Fibroblast of the conjunctiva (primary cell): Measurements from ENCODE around the gene TNNI2.
A peak's percentile ranks its signal among the peaks of the same experiment; 100 is the strongest.

ENCODE experiments used
- DNase-seq: peaks from one replicate; pipeline ENCODE4 v3.0.0-alpha.2; 2010; ENCODE audit warnings: low read depth

The TNNI2 gene

DNA sequence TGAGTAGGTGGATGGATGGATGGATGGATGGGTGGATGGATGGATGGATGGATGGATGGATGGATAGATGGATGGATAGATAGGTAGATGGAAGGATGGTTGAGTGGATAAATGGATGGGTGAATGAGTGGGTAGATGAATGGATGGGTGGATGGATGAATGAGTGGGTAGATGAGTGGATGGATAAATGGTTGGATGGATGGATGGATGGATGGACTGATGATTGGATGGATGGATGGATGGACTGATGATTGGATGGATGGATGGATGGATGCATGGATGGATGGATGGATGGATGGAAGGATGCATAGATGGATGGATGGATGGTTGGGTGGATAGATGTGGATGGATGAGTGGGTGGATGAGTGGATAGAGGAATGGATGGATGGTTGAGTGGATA lies 17.2 kb upstream of the TNNI2 start:
- no peak for DNase-seq

DNA sequence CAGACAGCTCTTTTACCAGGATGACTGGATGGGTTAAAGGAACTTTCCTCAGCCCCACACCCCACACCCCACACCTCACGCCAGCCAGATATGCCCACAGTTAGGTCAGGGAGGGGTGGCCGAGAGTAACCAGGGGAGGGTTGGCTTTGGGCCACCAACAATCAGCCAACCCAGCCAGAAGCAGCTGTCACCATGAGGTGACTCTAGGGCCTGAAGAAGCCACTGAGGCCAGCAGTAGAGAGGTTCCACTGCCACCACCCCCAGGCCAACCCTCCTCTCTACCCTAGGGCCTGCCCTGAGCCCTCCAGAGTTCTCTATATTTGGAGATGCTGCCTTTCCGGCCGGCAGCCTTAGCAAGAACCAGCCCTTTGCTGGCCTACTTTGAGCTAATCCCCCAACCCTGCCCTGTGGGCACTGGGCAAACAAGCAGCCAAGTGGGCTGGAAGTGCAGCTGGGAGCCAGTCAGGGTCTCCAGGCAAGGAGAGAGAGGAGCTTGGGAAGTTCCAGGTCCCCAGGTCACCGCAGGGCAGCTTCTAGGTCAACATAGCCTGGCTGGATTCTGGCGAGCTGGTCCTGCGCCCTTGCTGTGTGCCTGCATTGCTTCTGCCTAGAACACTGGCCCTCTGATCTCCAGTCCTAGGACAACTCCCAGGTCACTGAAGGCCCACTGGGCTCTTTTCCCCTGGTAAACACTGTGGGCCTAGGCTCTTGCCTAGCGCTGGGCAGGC lies 16.0 kb upstream of the TNNI2 start:
- DNase-seq, result no peak

DNA sequence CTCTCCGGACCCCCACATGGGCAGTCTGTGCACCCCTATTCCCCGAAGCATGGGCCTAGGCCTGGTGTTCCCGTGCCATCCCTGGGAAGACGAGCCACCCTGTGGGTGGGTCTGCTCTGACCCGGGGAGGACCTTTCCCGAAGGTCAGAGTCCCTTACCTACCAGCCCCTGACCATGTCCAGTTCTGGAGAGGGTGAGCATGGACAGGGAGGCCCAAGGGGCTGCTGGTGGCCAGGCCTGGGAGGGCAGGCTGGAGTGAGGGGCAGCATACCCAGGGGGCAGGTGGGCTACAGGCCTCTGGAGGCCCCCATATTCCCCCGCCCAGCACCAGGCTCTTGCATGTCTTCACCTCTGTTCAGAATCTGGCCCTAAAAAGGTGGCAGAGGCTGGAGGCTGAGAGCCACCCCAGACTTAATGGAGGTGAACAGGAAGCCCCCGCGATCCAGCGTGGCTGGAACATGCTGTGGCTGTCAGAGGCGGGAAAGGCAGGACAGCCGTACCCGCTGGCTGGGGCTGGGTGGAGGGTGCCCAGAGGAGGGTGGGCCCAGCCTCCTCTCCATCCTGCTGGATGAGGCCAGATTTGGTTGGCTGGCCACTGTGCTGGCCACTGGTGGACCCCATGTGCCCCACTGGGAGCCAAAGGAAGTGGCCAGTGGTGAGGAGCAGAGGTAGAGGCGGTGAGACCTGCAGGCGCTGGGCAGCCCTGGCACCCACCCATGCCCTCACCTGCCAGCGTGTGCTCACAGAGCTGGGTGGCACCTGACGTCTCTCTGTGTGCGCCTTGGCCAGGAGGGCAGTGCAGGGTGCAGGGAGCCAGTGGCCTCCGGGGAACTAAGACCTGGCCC lies 15.2 kb upstream of the TNNI2 start:
- no peak for DNase-seq

DNA sequence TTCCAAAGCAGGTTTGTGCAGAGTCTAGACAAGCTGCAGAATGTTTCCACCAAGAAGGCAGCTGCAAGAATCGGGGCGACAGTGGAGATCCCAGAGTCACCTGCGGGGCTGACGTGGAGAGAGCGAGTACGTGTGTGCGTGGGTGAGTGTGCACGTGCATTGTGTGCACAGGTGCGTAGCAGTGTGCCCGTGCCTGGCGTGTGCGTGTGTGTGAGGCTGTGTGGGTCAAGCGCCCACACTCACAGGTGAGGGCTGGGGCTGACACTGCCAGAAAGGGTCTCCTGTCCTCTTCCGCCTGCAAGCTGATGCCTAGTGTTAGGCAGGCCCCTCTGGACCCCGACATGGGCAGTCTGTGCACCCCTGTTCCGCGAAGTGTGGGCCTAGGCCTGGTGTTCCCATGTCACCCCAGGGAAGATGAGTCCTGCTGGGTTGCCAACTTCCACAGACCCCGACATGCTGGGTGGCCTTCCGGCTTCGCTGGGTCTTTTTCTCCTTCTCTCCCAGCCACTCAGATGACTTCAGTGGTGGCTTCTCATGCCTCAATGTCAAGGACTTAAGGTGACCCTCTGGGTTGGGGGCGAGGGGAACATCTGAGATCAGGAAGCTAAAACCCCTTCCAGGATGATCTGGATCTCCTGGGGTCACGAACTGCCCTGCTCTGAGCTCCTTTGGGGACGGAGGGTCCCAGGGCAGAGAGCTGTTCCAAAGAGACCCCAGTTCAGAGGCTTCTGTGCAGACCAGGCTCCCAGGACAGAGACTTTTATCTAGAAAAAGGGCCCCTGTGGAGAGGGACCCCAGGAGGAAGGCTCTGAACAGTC lies 14.4 kb upstream of the TNNI2 start:
- no peak for DNase-seq

DNA sequence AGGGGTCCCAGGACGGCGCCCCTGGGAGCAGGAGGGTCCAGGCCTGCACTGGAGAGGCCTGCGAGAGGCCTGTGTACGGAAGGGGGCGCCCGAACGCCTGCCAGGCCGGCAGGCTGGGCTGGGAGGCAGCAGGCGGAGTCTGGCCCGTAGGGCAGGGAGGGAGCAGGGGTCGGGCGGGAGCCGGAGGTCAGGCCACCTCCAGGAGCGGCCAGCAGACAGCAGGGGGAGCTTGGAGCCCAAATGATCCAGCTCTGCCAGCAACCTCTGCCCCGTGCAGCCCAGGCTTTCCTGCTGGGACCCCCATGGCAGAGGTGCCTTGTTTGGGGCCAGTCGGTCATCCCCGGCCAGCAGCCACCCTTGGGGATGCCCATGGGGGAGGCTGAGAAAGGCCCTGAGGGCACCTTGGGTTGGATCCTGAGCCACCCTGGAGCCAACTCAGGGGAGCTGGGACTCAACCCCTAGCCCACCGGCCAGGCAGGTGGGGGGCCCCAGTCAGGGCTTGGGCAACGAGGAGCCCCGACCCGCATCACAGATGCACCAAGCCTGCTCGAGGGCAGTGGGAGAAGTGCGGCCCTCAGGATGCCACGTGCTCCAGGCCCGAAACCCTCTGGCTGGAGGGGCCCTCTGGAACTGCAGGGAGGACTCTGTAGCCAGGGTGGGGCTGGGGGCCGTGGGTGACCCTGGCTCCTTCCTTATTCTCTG lies 13.6 kb upstream of the TNNI2 start:
- no peak for DNase-seq

DNA sequence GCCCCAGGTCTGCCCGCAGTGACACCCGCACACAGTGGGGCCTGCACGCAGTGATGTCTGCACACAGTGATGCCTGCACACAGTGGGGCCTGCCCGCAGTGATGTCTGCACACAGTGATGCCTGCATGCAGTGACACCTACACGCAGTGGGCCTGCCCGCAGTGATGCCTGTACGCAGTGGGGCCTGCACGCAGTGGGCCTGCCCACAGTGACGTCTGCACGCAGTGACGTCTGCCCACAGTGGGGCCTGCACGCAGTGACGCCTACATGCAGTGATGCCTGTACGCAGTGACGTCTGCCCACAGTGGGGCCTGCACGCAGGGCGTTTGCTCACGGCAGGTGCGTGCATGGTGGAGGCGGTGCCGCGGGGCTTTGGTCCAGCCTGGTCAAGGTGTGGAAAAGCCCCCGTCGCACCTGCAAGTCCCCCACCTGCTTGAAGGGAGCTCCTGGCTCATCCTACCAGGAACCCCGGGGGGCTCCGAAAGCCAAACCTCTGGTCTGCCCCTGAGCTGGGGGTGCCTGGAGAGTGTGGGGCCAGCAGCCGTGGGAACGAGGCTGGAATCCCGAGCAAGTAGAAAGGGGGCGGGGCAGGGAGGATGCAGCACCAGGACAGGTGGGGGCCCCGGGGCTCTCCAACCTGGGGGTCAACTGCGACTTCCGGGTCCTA lies 12.9 kb upstream of the TNNI2 start:
- DNase-seq, result no peak

DNA sequence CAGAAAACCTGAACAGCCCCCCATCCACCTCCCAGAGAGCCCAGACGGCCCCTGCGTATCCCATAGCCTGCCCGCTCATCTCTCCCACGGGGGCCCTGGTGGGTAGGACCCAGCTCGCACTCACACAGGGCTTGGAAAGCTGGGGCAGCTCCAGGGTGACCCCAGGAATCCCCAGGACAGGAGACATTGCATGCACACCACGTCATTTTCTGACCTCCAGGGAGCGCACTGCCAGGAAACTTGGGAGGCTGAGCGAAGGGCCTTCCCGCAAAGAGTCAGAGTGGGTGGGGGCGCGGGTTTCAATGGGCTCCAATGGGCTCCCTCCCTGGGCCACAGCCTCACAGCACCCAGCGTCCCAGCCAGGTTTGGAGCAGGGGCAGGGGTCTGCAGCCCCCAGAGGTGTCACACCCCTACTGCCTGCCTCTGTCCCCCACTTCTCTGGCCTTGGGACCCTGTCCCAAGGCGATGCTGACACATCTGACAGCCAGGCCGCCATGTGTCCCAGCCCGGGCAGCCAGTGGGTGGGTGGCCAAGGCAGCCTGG lies 12.2 kb upstream of the TNNI2 start:
- no peak for DNase-seq

DNA sequence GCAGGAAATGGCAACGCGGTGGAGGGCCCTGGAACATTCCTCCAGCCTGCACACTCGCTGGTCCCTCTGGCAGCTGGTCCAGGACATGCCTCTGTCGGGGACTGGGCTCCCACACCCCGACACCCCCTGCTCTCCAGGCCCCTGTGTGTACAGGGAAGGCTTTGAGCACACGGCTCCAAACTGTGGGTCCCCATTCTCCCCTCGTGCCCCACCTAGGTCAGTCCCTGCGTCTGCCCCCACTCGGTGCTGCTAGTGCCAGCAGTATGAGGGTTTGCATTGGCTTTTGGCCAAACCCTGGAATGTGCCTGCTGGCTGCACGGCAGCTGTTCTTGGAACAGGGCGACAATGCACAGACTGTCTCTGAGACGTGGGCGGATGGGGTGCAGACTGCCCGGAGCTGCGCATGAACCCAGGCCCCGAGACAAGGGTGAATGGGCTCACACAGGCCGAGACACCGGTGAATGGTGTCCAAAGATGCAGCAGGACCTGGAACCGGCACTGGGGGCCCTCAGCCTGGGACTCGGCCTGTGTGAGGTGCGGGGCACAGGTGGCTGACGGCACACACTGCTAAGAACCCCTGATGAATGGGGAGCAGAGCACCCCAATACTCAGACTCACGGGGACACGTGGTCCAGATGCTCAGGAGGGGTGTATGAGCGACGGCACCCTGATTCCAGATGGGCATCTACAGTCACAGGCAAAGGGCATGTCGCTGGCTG lies 11.5 kb upstream of the TNNI2 start:
- peak; percentile 21 for DNase-seq

DNA sequence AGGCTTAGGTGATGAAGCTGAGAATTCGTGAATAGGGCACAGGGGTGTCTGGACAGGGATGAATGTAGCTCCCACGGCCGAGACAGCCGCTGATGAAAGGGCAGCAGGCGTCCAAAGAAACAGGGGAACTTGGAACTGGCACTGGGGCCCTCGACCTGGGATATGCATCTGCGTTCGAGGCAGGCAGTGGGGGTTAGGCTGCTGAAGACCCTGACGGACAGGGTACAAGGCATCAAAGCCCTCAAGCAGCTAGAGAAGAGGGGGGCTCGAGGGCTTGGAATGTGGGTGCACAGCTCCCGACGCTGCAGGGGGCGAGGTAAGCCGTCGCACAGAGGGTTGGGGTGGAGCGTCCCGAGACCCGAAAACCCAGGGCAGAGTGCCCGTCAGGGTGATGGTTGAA lies 10.8 kb upstream of the TNNI2 start:
- DNase-seq, result no peak

DNA sequence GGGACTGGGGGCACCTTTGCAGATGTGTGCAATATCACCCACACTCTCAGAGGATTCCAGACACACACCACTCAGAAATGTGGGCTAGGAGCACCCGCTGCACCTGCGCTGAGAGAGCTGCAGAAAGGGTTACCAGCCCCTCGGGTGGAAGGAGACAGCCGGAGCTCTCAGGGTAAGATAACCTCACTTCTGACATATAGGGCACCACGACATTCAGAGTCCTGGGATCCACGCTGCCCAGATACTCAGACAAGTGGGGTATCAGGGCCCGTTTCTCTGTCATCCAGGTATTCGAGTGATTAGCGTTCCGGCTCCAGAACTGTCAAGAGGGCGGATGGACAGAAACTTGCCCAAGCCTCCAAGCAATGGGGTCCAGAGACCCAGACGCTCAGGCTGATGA lies 10.2 kb upstream of the TNNI2 start:
- DNase-seq, result no peak

DNA sequence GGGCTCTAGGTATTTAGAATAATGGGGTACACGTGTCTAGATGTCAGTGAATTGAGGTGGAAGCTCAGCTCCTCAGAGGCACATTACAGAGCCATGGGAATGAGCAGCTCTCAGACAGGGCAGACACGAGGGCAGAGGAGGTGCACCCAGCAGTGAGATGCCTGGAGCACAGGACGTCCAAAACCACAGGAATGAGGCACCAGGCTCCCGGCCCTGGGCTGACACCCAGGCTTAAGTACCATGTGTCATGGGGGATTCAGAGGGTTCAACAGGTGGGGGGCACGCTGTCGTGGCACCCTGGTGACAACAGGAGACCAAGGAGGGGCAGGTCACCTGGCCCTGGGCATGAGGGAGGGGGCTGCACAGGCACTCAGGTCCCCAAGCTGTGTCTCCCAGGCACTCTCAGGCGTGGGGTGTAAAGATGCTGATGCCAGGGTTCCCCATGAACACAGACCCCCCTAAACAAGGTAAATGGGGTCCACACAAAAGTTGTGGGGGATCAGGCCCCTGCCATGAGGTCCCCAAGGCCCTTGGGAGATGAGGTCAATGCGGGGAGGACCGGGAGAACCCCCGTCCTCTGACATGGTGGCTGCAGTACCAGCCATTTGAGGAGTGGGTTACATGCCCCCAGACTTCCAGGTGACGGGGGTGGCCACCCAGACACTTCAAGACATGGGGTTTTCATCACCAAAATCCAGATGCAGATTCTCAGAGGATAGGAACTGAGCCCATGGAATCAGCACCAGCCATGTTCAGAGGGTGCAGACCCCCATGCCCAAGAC lies 9.6 kb upstream of the TNNI2 start:
- no peak for DNase-seq

GRCh38 chr11:1830004-1830321 lies 8.8 kb upstream of the TNNI2 start:
- no peak for DNase-seq

- no peak for DNase-seq
Observed at GRCh38 chr11:1830322-1831223, 8.2 kb upstream of the TNNI2 start.

GRCh38 chr11:1831338-1832210 lies 7.2 kb upstream of the TNNI2 start:
- DNase-seq, result no peak

DNA sequence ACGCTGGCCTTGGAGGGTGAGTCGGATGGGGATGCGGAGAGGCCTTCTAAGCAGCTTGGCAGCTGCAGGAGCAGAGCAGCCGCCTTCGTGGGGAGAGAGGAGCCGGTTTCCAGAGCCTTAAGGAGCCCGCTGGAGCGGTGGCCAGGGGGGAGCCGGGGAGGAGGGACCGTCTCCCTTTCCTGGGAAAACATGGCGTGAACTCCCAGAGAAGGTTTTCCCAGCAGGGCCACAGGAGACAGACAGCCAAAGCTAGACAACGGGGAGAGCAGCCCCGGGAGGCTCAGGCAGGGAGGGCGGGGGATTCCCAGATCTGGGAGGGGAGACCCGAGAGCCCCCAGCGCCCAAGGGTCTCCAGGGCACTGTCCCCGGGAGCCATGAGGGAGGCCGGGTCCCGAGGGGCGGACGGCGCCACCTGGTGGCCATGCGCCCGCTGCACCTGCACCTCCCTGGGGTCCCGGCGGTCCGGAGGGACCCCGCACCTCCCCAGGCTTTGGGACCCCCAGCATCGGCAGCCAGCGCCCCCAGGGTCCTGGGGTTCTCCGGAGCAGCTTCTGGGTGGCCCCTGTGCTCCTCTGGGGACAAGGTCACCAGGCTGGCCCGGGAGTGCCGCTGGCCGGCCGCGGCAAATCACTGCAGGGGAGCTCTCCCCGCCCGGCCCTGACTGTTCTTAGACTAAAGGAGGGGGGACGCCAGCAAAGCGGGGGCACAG lies 6.4 kb upstream of the TNNI2 start:
- DNase-seq, result no peak

- no peak for DNase-seq
Observed at GRCh38 chr11:1832920-1833295, 5.9 kb upstream of the TNNI2 start.

GRCh38 chr11:1834062-1834610 lies 4.6 kb upstream of the TNNI2 start:
- no peak for DNase-seq
